Fibroblast of the conjunctiva (primary cell): ENCODE results near the gene EDAR.

Experiments
- DNase-seq: peaks from one replicate; pipeline ENCODE4 v3.0.0-alpha.2; 2010; ENCODE audit warnings: low read depth

Gene EDAR

GRCh38 chr2:108967757-108968156 is 21.3 kb downstream of the EDAR start:
- DNase-seq: no peak

- no peak for DNase-seq
Observed at GRCh38 chr2:108965540-108966289, 23.3 kb downstream of the EDAR start.

- no peak for DNase-seq
Observed at GRCh38 chr2:108963057-108963456, 26.0 kb downstream of the EDAR start.

GRCh38 chr2:108961796-108962195 is 27.2 kb downstream of the EDAR start:
- DNase-seq: no peak

- no peak for DNase-seq
Observed at GRCh38 chr2:108960006-108960405, 29.0 kb downstream of the EDAR start.

GRCh38 chr2:108959401-108959800 is 29.6 kb downstream of the EDAR start:
- DNase-seq: no peak

GRCh38 chr2:108958632-108959341 is 30.2 kb downstream of the EDAR start:
- no peak for DNase-seq

GRCh38 chr2:108958002-108958401 is 31.0 kb downstream of the EDAR start:
- DNase-seq: no peak

GRCh38 chr2:108956375-108956774 is 32.6 kb downstream of the EDAR start:
- DNase-seq: no peak

GRCh38 chr2:108950369-108951135 is 38.5 kb downstream of the EDAR start:
- no peak for DNase-seq

- DNase-seq: no peak
Observed at GRCh38 chr2:108949316-108950239, 39.4 kb downstream of the EDAR start.

GRCh38 chr2:108947271-108947907 is 41.6 kb downstream of the EDAR start:
- no peak for DNase-seq

- no peak for DNase-seq
Observed at GRCh38 chr2:108946442-108946841, 42.6 kb downstream of the EDAR start.

GRCh38 chr2:108945969-108946368 is 43.1 kb downstream of the EDAR start:
- no peak for DNase-seq

- no peak for DNase-seq
Observed at GRCh38 chr2:108944601-108945331, 44.3 kb downstream of the EDAR start.

GRCh38 chr2:108943751-108944150 is 45.3 kb downstream of the EDAR start:
- DNase-seq: no peak

- no peak for DNase-seq
Observed at GRCh38 chr2:108942888-108943287, 46.1 kb downstream of the EDAR start.

GRCh38 chr2:108942231-108942825 is 46.7 kb downstream of the EDAR start:
- no peak for DNase-seq

GRCh38 chr2:108941767-108942166 is 47.3 kb downstream of the EDAR start:
- DNase-seq: no peak

- no peak for DNase-seq
Observed at GRCh38 chr2:108941161-108941665, 47.8 kb downstream of the EDAR start.
